NCI-H774 (cell line): ENCODE results near the gene DKKL1.

ENCODE experiments used
- DNase-seq: peaks from one replicate; lab custom pipeline; 2025; lab: John Stamatoyannopoulos, UW

Gene DKKL1

DNA sequence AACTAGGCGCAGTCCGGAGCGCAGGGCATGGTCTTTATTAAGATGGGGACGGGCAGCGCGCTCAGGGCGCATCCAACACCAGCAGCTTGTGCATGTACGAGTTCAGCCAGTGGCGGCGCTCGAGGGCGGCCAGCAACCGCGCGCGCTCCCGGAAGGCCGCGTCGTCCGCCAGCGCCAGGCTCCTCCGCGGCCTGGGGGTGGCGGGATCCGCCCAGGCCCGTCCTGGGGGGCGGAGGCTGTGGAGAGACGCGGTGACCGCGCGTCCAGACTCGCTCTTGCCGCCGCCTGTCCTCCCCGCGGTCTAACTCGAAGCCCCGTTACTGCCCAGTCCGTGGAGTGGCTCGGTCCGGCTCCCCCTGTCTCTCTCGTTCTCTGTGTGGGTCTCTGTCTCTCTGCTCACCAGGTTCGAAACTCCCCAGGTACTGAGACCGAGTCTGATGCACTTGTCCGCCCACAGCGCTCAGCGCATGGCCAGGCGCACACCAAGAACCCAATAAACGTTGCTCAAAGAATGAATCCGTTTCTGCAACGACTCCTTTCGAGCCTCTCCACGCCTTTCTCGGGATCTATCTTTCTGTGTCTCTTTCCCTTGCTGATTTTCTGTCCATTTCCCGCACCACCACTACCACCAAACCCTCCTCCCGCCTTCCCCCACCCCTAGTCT is 58.9 kb downstream of the DKKL1 start:
- no peak for DNase-seq

DNA sequence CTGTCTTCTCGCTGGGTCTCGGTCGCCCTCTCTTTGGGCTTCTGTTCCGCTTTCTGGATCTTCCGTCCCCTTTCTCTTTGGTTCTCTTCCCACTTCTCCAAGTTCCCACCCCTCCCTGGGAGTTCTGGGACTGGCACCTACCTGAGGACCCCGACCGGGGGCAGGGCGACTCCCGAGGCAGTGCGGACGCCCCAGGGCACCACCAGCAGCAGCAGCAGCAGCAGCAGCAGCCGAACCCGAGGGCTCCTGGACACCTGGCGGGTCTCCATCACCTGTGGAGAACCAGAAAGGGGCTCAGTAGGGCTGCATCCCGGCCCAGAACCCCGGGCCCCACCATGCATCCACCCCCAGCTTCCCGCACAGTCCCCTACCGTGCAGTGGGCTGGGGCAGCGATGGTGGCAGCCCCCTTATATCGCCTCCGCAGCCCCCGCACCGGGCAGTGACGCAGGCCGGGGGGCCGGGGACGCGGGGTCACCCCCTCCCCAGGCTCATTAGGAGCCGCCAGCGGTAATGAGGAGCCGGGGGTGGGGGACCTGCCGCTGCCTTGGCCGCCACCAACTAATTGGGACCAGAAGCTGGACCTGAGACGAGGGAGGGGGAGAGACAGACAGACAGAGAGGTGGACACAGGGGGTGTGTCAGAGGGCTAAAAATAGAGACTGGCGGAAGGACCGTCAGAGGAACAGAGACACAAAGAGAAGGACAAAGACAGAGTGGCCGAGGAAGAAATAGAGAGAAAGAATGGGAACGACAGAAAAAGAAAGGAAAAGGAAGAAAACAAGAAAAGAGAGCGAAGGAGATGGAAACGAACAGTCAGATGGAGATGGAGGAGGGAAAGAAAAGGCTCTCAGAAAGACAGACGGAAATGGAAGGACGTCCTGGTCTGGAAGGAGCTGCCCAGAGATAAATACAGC is 59.7 kb downstream of the DKKL1 start, which contains the start of gene PTH2:
Gene PTH2 (minus strand): TSS at position 371 of the 914 bp plus-strand sequence. CDS start 102 bp downstream, at position 269.
- no peak for DNase-seq

DNA sequence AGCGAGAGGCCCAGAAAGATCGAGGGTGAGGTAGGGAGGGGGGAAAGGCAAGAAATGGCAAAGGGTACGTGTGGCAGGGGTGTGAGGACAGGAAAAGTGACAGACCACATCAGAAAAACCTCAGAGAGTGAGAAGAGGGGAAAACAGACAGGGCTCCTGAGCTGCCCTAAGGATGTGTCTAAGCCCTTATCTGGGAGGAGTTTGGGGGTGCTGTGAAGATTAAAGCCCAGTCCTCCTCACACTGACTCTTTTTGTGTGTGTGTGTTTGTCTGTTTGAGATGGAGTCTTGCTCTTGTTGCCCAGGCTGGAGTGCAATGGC is 60.3 kb downstream of the DKKL1 start:
- no peak for DNase-seq
